Motor neuron (in vitro differentiated cells): ENCODE measurements around the gene LY6G5C. TPM values are rescaled to one million over a fixed set of nuclear protein-coding genes. Genes with fewer than 3 reads are reported as not detected.

ENCODE experiments used
- ATAC-seq, 8 experiments: fragments of 200-7000 bp; cut with Tn5 transposase; replicated peaks in 6 of 8; 2 replicates each; pipeline ENCODE4 v1.8.0; 2021; ENCODE audit warnings: mild to moderate bottlenecking in 8 of 8, moderate library complexity in 8 of 8
- H3K27ac ChIP-seq, 2 donors: fragments of 250-450 bp; sonication (Bioruptor Pico); 2 replicates each; pipeline ENCODE4 v1.9.0; 2021; ENCODE audit warnings: antibody characterized with exemption in 2 of 2, mild to moderate bottlenecking in 2 of 2, moderate library complexity in 1 of 2
- H3K4me1 ChIP-seq, 2 donors: fragments of 250-450 bp; sonication (Bioruptor Pico); replicated peaks in 1 of 2; 2 replicates each; pipeline ENCODE4 v1.6.1; 2021; ENCODE audit warnings: antibody characterized with exemption in 2 of 2, mild to moderate bottlenecking in 2 of 2, moderate library complexity in 1 of 2
- H3K4me3 ChIP-seq, 5 donors: fragments of 250-450 bp; sonication (Bioruptor Pico); 2 replicates each; pipeline ENCODE4 v1.9.0; 2021; ENCODE audit warnings: antibody characterized with exemption in 5 of 5, mild to moderate bottlenecking in 5 of 5, moderate library complexity in 4 of 5
- WGBS, 10 experiments: fragments of 450-650 bp; shearing (Covaris generic); methylation state at CpG; one replicate each; pipeline ENCODE4 v1.0.0; 2022; 5-methylcytosine and 5-hydroxymethylcytosine counted together
- in situ Hi-C, 9 experiments: fragments of 400-800 bp; cut with MboI; loops; one replicate each; pipeline ENCODE4 v1.15.0; 2021; ENCODE audit warnings: low sequenced_read_pairs in 9 of 9, low pct_unique_long_range_greater_than_20kb in 2 of 9; ENCODE audit not compliant: unreplicated experiment in 9 of 9
- total RNA-seq, 8 experiments: library from RNA; unstranded; fragments of 300-600 nt; gene quantifications; 2 replicates each; pipeline versions ENCODE4 v1.2.3 to v1.2.4, GENCODE V29; 2022

LY6G5C gene, protein sequence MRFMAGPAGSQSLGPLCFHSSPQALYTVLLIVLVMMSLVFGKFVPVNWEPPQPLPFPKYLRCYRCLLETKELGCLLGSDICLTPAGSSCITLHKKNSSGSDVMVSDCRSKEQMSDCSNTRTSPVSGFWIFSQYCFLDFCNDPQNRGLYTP
- 1 to 10 TPM; 1.3 to 7.1 (median 2.8) TPM for total RNA-seq

DNA sequence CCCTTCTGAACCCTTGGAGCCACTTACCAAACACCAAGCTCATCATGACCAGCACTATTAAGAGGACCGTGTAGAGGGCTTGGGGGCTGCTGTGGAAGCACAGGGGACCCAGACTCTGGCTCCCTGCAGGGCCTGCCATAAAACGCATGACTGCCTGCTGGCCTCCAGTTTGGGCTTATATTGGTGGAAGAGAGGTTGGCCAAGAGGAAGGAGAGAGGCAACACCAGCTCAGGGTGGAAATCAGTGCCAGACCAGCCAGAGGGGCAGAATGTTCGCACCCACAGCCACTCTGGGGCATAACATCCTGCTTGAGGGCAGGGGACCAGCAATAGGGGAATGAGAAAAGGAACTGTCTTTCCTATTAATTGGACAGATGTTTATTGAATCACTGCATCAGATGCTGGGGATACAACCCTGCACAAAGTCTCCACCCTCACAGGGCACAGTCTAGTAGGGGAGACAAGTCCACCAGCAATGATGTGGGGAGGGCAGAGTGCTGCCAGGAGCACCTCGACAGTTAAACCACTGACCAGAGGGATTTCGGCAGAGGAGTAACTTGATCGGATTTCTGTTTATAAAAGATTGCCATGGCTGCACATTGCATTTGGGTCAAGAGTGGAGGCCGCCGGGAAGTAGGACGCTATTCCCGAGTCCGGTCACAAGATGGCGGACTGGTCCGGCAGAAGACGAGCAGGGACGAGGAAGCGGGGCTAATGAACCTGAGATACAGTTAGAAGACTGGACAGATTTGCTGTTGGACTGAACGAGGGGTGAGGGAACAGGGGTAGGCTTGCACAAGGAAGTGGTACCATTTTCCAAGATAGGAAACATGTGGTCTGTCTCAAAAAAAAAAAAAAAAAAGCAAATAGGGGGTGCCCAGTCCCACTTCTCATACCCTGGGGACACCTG, at the start of gene LY6G5C:
LY6G5C (minus strand) TSS at position 842 of the 909 bp plus-strand sequence; CDS start at position 148, 694 bp downstream.
- in situ Hi-C loops, result loop anchor here in 1 of 9 experiments (25.0 kb wide), 1 partner anchor 282 kb away; the partner anchor contains the start of genes DXO, NELFE and SKIC2
- WGBS, 10 experiments, result 0 to 40% (median 0%) methylated on average over 4 to 11 of the region's 17 CpGs; no CpG with 5 or more reads in 1 of the 10 experiments
- H3K27ac ChIP-seq, result no peak within 1 kb of the TSS
- H3K4me1 ChIP-seq, result peaks cover 17 to 22% of the 10 kb centered on the region in 2 donors
- peak within 1 kb of the TSS in 4 of 5 donors; percentile 1 to 14 (median 8) for H3K4me3 ChIP-seq
- peak; percentile 59 to 87 (median 69) for ATAC-seq

- H3K4me1 ChIP-seq, result peaks cover 20 to 22% of the 10 kb centered on the region in 2 donors
- peak overlapping the region; percentile 67 to 92 (median 91) for H3K4me3 ChIP-seq
- ATAC-seq, result peak; percentile 33 to 82 (median 78)
- in situ Hi-C loops, result no loop called here
- peak overlapping the region; percentile 76 to 77 for H3K27ac ChIP-seq
- WGBS, 10 experiments, result 5 to 20% (median 13%) methylated on average over 1 to 18 of the region's 46 CpGs; no CpG with 5 or more reads in 7 of the 10 experiments
These were observed 49.2 kb upstream of the LY6G5C start for GRCh38 chr6:31729979-31730630.

DNA sequence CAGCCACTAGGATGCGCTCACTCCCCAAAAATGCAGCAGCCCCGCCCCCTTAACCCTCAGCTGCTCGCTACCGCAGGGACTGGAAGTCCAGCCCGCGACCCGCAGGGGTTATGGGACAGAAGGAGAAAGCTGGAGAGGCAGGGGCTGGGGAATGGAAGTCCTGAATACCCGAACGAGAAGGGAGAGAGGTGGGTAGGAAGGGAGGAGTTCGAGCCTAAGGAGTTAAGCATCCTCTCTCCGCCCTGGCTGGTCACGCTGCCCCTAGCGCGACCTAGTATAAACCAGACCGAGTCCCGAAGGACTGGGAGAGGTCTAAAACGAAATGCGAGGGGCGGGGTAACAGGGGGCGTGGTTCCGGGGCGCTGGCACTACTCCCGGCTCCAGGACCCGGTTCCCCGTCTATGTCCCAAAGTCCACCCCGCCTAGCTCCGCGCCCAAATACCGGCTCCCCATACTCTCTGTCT, 48.7 kb upstream of the LY6G5C start:
- WGBS, 10 experiments, result 0 to 5% methylated on average over 1 to 4 of the region's 29 CpGs; no CpG with 5 or more reads in 8 of the 10 experiments
- Histone ChIP-seq H3K27ac (peak overlapping the region; percentile 76 to 77), H3K4me1 (peaks cover 16 to 19% of the 10 kb centered on the region in 2 donors), H3K4me3 (peak overlapping the region; percentile 67 to 92 (median 91))
- in situ Hi-C loops, result no loop called here
- peak; percentile 76 to 88 (median 82) for ATAC-seq

DNA sequence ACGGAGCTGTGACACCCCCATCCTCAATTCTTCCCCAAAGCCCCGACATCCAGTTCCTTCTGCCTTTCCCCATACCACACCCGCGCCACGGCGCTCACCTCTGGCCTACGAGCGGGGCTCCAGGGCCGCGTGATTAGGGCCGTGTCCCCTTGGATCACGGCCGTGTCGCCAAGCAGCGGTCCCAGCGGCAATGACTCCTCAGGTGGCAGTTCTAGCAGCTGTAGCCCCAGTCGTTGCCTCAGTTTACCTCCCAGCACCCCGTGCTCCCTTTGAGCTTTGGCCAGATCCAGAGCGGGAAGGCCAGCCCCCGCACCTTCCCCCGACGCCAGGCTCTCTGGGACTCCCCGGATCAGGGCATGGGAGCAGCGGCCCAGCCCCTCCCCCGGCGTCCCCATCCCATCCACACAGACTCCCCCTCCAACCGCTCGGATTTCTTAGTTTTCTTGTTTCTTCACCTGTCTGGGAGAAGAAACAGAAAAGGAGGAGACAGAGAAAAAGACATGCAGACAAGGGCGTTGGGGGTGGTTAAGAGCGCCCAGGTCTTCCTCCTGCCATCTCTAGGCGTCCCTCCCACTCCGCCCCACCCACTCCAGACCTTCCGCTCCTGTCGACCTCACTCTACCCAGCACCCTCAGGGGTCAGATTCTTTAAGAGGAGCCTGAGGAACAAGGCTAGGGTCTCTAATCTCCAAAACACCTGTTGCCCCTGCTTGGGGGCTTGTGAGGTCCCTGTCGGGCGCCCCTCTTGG, 48.1 kb upstream of the LY6G5C start, which contains the start of gene DDAH2:
DDAH2 (minus strand) TSS at position 533 of the 748 bp plus-strand sequence; CDS start at position 395, 138 bp downstream.
- Histone ChIP-seq H3K4me1 (peaks cover 12 to 13% of the 10 kb centered on the region in 2 donors), H3K27ac (peak within 1 kb of the TSS; percentile 76 to 77), H3K4me3 (peak within 1 kb of the TSS; percentile 67 to 92 (median 91))
- ATAC-seq, result peak in 3 of 8 experiments; percentile 25 to 31 (median 25)
- 0 to 64% (median 20%) methylated on average over 1 to 12 of the region's 36 CpGs; no CpG with 5 or more reads in 3 of the 10 experiments for WGBS, 10 experiments
- in situ Hi-C loops, result no loop called here

DNA sequence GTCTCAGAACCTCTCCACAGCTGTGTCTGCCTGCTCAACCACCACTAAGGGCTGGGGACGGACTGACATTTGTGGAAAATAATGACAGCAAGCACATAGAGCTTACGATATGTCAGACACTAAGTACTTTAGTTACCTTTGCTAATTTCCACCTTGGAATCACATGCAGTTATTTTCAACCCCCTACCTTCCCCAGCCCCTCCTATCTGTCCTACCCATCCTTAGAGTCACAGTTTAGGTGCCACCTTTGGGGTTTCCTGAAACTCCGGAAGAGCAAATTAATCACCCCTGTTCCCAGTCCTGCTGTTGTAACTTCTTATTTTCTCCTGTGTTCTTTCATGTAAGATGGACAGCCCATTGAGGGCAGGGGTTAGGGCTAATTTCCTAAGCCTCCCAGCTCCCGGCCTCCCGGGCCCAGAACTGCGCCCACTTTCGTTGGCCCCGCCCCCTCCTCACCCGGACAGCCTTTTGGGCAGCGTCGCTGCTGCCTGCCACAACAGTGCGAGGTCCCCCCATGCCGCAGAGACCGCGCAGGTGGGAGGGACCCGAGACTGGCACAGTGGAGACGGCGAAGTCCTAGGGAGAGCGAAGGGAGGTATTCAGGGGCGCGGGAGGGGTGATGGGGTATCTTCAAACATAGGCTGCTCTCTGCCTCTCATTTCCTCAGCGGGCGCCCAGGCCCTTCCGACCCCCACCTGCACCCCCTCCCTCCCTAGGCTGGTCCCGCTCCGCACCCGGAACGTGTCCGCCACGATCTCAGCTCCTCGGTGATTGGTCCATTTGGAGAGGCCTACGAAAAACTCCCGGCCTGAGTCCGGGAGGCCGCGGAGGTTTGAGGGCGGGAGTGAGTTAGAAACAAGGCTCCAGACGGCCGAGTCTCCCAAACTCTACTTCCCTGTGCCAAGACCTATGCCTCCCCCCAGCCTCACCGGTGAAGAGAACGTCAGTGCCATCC, 47.1 kb upstream of the LY6G5C start:
- H3K4me3 ChIP-seq, result no peak overlapping the region
- in situ Hi-C loops, result no loop called here
- WGBS, 10 experiments, result 30 to 100% (median 96%) methylated on average over 1 to 18 of the region's 41 CpGs; no CpG with 5 or more reads in 3 of the 10 experiments
- peaks cover 12% of the 10 kb centered on the region in 2 donors for H3K4me1 ChIP-seq
- no peak overlapping the region for H3K27ac ChIP-seq
- no peak for ATAC-seq

- peaks cover 12% of the 10 kb centered on the region in 2 donors for H3K4me1 ChIP-seq
- no peak for ATAC-seq
- WGBS, 10 experiments, result 80 to 100% (median 90%) methylated on average over 2 to 3 of the region's 7 CpGs; no CpG with 5 or more reads in 5 of the 10 experiments
- no peak overlapping the region for H3K27ac ChIP-seq
- H3K4me3 ChIP-seq, result no peak overlapping the region
- in situ Hi-C loops, result no loop called here
These were observed 46.3 kb upstream of the LY6G5C start for GRCh38 chr6:31727034-31727716.

GRCh38 chr6:31725502-31726350, 44.9 kb upstream of the LY6G5C start:
- in situ Hi-C loops, result no loop called here
- ATAC-seq, result no peak
- whole genome bisulfite sequencing, 10 experiments, result 83 to 100% (median 93%) methylated on average over 1 to 11 of the region's 12 CpGs
- H3K27ac ChIP-seq, result no peak overlapping the region
- no peak overlapping the region for H3K4me3 ChIP-seq
- H3K4me1 ChIP-seq, result peaks cover 8 to 12% of the 10 kb centered on the region in 2 donors

DNA sequence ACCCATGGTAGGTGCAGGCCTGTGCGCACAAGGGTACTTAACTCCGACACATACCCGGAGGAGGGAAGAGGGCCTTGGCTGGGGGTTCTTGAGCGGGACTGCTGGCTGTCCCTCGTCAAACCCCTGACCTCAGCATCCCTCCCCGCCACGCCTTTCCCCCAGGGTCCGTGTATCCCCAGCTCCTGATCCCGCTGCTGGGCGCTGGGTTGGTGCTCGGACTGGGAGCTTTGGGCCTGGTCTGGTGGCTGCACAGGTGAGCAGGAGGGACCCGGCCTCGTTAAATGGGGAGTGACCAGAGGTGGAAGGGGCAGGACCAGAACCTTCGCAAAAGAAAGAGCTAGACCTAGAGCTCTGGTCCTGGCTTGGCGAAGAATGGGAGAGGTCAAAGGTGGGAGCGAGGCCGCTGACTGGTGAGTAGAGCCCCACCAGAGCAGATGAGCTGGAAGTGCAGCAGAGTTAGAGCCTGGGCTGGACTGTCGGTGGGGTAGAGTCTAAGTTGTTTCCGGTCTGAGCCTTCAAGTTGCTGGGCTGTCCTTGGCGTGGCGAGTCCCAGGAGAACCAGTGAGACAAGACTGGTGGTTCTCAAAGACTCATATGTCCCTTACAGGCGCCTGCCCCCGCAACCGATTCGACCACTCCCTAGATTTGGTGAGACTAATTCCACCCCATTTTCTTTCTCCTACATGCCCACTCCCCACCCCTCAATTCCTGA, 43.3 kb upstream of the LY6G5C start:
- WGBS, 10 experiments, result 56 to 94% (median 83%) methylated on average over 1 to 13 of the region's 25 CpGs; no CpG with 5 or more reads in 5 of the 10 experiments
- in situ Hi-C loops, result no loop called here
- Histone ChIP-seq H3K4me3 (no peak overlapping the region), H3K27ac (no peak overlapping the region), H3K4me1 (peaks cover 4 to 8% of the 10 kb centered on the region in 2 donors)
- peak in 5 of 8 experiments; percentile 13 to 27 (median 26) for ATAC-seq

GRCh38 chr6:31723245-31723979, 42.5 kb upstream of the LY6G5C start, which contains the start of gene MPIG6B:
Gene MPIG6B, plus strand, starts transcription at chr6:31723373. Its CDS starts 11 bp downstream, at chr6:31723384.
- 50 to 96% (median 81%) methylated on average over 2 to 10 of the region's 46 CpGs; no CpG with 5 or more reads in 6 of the 10 experiments for WGBS, 10 experiments
- no peak within 1 kb of the TSS for H3K4me3 ChIP-seq
- peaks cover 0 to 3% of the 10 kb centered on the region in 2 donors for H3K4me1 ChIP-seq
- ATAC-seq, result peak in 5 of 8 experiments; percentile 5 to 26 (median 18)
- in situ Hi-C loops, result no loop called here
- no peak within 1 kb of the TSS for H3K27ac ChIP-seq
